Measurements from ENCODE around the gene SLC35F5.

- TF ChIP-seq, protein P1, sequence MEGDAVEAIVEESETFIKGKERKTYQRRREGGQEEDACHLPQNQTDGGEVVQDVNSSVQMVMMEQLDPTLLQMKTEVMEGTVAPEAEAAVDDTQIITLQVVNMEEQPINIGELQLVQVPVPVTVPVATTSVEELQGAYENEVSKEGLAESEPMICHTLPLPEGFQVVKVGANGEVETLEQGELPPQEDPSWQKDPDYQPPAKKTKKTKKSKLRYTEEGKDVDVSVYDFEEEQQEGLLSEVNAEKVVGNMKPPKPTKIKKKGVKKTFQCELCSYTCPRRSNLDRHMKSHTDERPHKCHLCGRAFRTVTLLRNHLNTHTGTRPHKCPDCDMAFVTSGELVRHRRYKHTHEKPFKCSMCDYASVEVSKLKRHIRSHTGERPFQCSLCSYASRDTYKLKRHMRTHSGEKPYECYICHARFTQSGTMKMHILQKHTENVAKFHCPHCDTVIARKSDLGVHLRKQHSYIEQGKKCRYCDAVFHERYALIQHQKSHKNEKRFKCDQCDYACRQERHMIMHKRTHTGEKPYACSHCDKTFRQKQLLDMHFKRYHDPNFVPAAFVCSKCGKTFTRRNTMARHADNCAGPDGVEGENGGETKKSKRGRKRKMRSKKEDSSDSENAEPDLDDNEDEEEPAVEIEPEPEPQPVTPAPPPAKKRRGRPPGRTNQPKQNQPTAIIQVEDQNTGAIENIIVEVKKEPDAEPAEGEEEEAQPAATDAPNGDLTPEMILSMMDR (IDR thresholded peaks at IDR 0.05), result no peak
- TF ChIP-seq POLR2AphosphoS5 (IDR thresholded peaks at IDR 0.05) (no peak), POLR2A (IDR thresholded peaks at IDR 0.05) (no peak)
Measured at GRCh38 chr2:113703386-113704299, 52.8 kb downstream of the SLC35F5 start.

Data from breast epithelium (tissue), 3 donors.